ENCODE measurements around the gene MADD.

MADD gene

DNA sequence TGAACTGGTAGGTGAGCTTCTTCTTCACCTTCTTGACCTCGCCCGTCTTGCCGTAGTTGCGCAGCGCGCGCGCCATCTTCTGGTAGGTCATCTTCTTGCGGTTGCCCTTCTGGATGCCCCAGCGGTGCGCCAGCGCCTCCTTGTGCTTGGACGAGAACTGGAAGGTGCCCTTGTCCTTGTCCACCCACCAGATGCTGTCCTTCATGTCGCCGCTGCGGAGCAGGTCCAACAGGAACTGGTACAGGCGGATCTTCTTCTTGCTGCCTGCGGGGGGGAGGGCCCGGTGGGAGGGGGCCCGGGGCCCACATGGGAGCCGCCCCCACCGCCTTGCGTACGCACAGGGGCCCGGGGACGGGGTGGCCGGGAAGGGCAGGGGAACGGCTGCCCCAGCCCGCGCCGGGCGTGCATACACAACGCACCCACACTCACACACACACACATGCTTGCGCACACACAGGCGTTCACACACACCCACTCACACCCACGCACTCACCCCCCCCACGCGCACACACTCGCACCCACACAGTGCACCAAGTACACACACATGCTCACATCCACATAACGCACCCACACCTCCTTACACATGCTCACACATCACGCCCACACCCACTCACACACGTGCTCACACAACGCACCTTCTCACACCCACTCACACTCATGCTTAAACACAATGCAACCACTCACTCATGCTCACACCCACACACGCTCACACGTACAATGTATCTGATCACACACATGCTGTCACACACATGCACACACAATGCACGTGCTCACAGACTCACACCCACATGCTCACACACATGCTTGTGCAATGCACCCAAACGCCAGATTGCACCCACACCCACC lies 85.6 kb downstream of the MADD start:
- peak; percentile 81 to 94 for DNase-seq (ENCODE audit: low read depth in 1 of 2, low spot score in 1 of 2)
- H3K27ac ChIP-seq (replicated peaks): peak overlapping the region; percentile 13
- H3K27me3 ChIP-seq (ENCODE audit: insufficient read depth, poor library complexity, severe bottlenecking): no peaks in the 10 kb centered on the region
- no peak overlapping the region for H3K4me3 ChIP-seq (replicated peaks; ENCODE audit: insufficient read depth, low read length)
- TF ChIP-seq, protein P1, sequence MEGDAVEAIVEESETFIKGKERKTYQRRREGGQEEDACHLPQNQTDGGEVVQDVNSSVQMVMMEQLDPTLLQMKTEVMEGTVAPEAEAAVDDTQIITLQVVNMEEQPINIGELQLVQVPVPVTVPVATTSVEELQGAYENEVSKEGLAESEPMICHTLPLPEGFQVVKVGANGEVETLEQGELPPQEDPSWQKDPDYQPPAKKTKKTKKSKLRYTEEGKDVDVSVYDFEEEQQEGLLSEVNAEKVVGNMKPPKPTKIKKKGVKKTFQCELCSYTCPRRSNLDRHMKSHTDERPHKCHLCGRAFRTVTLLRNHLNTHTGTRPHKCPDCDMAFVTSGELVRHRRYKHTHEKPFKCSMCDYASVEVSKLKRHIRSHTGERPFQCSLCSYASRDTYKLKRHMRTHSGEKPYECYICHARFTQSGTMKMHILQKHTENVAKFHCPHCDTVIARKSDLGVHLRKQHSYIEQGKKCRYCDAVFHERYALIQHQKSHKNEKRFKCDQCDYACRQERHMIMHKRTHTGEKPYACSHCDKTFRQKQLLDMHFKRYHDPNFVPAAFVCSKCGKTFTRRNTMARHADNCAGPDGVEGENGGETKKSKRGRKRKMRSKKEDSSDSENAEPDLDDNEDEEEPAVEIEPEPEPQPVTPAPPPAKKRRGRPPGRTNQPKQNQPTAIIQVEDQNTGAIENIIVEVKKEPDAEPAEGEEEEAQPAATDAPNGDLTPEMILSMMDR (IDR thresholded peaks at IDR 0.05; ENCODE audit: insufficient read depth, low read length): peak; percentile 81
- TF ChIP-seq SPI1 (IDR thresholded peaks at IDR 0.05; ENCODE audit: borderline replicate concordance, low read depth) (no peak), GABPA (IDR thresholded peaks at IDR 0.05; ENCODE audit: low read depth) (no peak), POLR2AphosphoS5 (IDR thresholded peaks at IDR 0.05; ENCODE audit: low read depth) (peak; percentile 82)
- TF ChIP-seq, protein P2, sequence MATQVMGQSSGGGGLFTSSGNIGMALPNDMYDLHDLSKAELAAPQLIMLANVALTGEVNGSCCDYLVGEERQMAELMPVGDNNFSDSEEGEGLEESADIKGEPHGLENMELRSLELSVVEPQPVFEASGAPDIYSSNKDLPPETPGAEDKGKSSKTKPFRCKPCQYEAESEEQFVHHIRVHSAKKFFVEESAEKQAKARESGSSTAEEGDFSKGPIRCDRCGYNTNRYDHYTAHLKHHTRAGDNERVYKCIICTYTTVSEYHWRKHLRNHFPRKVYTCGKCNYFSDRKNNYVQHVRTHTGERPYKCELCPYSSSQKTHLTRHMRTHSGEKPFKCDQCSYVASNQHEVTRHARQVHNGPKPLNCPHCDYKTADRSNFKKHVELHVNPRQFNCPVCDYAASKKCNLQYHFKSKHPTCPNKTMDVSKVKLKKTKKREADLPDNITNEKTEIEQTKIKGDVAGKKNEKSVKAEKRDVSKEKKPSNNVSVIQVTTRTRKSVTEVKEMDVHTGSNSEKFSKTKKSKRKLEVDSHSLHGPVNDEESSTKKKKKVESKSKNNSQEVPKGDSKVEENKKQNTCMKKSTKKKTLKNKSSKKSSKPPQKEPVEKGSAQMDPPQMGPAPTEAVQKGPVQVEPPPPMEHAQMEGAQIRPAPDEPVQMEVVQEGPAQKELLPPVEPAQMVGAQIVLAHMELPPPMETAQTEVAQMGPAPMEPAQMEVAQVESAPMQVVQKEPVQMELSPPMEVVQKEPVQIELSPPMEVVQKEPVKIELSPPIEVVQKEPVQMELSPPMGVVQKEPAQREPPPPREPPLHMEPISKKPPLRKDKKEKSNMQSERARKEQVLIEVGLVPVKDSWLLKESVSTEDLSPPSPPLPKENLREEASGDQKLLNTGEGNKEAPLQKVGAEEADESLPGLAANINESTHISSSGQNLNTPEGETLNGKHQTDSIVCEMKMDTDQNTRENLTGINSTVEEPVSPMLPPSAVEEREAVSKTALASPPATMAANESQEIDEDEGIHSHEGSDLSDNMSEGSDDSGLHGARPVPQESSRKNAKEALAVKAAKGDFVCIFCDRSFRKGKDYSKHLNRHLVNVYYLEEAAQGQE (IDR thresholded peaks at IDR 0.05; ENCODE audit: insufficient replicate concordance, low read depth): no peak

DNA sequence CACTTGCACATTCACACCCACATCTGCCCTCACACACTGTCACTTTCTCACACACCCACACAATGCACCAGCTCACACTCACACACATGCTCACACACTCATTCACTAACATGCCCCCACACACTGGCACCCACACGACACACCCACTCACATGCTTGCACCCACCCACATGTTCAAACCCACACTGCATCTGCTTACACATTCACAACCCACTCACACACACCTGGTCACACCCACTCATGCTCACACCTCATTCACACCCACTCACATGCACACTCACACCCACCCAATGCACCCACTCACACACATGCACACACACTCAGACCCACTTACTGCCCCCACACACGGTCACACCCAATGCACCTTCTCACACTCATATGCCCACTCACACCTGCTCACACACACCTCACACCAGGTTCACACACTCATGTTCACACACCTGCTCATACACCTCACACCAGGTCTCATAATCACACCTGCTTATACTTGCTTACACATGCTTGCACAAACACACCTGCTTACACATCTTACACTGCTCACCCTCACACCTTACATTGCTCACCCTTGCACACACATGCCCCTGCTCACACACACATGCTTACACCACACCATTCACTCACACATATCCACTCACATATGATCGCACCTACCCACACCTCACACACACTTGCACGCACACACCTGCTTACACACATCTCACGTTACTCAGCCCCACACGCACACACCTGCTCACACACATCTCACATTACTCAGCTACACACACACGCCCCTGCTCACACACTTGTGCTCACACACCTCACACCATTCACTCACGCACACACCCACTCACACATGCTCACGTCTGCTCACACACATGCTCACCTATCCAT lies 86.4 kb downstream of the MADD start:
- no peak for DNase-seq (ENCODE audit: low read depth in 1 of 2, low spot score in 1 of 2)
- Histone ChIP-seq H3K27ac (replicated peaks) (peak overlapping the region; percentile 96), H3K27me3 (ENCODE audit: insufficient read depth, poor library complexity, severe bottlenecking) (no peaks in the 10 kb centered on the region), H3K4me3 (replicated peaks; ENCODE audit: insufficient read depth, low read length) (no peak overlapping the region)
- TF ChIP-seq, protein P2 (IDR thresholded peaks at IDR 0.05; ENCODE audit: insufficient replicate concordance, low read depth): no peak
- peak; percentile 62; the same call in 1 of the 2 replicates for TF ChIP-seq POLR2AphosphoS5 (IDR thresholded peaks at IDR 0.05; ENCODE audit: low read depth)
- no peak for TF ChIP-seq GABPA (IDR thresholded peaks at IDR 0.05; ENCODE audit: low read depth)
- TF ChIP-seq, protein P1 (IDR thresholded peaks at IDR 0.05; ENCODE audit: insufficient read depth, low read length): no peak
- TF ChIP-seq SPI1 (IDR thresholded peaks at IDR 0.05; ENCODE audit: borderline replicate concordance, low read depth): no peak

DNA sequence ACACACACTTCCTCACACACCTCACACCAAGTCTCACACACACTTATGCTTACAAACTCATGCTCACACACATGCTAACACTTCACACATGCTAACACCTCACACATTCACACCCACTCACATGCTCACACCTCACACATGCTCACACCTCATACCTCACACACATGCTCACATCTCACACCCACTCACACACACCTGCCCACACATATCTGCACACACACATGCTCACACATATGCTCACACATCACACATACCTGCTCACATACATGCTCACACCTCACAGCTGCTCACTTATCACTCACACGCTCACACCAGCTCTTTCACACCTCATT lies 87.0 kb downstream of the MADD start:
- Histone ChIP-seq H3K27me3 (ENCODE audit: insufficient read depth, poor library complexity, severe bottlenecking) (no peaks in the 10 kb centered on the region), H3K4me3 (replicated peaks; ENCODE audit: insufficient read depth, low read length) (no peak overlapping the region), H3K27ac (replicated peaks) (peak overlapping the region; percentile 96)
- DNase-seq (ENCODE audit: low read depth in 1 of 2, low spot score in 1 of 2): no peak
- no peak for TF ChIP-seq SPI1 (IDR thresholded peaks at IDR 0.05; ENCODE audit: borderline replicate concordance, low read depth)
- peak; percentile 75; the same call in 1 of the 2 replicates for TF ChIP-seq POLR2AphosphoS5 (IDR thresholded peaks at IDR 0.05; ENCODE audit: low read depth)
- TF ChIP-seq, protein P2 (IDR thresholded peaks at IDR 0.05; ENCODE audit: insufficient replicate concordance, low read depth): no peak
- TF ChIP-seq GABPA (IDR thresholded peaks at IDR 0.05; ENCODE audit: low read depth): no peak
